VCaP (cell line): ENCODE data around the gene STAMBP.
A peak's percentile ranks its signal among the peaks of the same experiment; 100 is the strongest.

Experiments used
- H3K27ac ChIP-seq: fragments of 450-650 bp; 2 replicates; pipeline ENCODE4 v1.5.1; 2017
- CTCF ChIP-seq: fragments of 450-650 bp; conservative IDR thresholded peaks from 2 replicates; pipeline ENCODE4 v1.5.1; 2017; ENCODE audit warnings: mild to moderate bottlenecking, moderate library complexity

The STAMBP gene

GRCh38 chr2:73919596-73920228 lies 91.0 kb downstream of the STAMBP start:
- H3K27ac ChIP-seq: no peak overlapping the region
- no peak for TF ChIP-seq CTCF

- no peak overlapping the region for H3K27ac ChIP-seq
- TF ChIP-seq CTCF: peak; percentile 34; the same call in 1 of the 2 replicates
Observed at GRCh38 chr2:73920577-73921545, 92.1 kb downstream of the STAMBP start.

- no peak for TF ChIP-seq CTCF
- no peak overlapping the region for H3K27ac ChIP-seq
Observed at GRCh38 chr2:73921581-73921980, 92.8 kb downstream of the STAMBP start.

GRCh38 chr2:73922681-73923080 lies 93.9 kb downstream of the STAMBP start:
- no peak overlapping the region for H3K27ac ChIP-seq
- TF ChIP-seq CTCF: no peak
